HFF-Myc (cell line): Measurements from ENCODE around the gene CST8.

Source experiments
- DNase-seq: peaks from one replicate; pipeline ENCODE4 v3.0.0-alpha.2; 2011; ENCODE audit warnings: low read depth; ENCODE audit errors: extremely low read depth
- H3K4me3 ChIP-seq: replicated peaks from 2 replicates; pipeline ENCODE4 v1.5.1; 2011; ENCODE audit warnings: low read depth, mild to moderate bottlenecking, control low read depth, low read length
- TF ChIP-seq, protein P1 (sequence below): IDR thresholded peaks from 2 replicates; pipeline ENCODE4 v1.5.1; 2012; ENCODE audit warnings: mild to moderate bottlenecking, low read depth, low read length, control low read depth; ENCODE audit errors: missing control alignments

CST8 gene

GRCh38 chr20:23475395-23475794 is 15.5 kb upstream of the CST8 start:
- TF ChIP-seq, protein P1, sequence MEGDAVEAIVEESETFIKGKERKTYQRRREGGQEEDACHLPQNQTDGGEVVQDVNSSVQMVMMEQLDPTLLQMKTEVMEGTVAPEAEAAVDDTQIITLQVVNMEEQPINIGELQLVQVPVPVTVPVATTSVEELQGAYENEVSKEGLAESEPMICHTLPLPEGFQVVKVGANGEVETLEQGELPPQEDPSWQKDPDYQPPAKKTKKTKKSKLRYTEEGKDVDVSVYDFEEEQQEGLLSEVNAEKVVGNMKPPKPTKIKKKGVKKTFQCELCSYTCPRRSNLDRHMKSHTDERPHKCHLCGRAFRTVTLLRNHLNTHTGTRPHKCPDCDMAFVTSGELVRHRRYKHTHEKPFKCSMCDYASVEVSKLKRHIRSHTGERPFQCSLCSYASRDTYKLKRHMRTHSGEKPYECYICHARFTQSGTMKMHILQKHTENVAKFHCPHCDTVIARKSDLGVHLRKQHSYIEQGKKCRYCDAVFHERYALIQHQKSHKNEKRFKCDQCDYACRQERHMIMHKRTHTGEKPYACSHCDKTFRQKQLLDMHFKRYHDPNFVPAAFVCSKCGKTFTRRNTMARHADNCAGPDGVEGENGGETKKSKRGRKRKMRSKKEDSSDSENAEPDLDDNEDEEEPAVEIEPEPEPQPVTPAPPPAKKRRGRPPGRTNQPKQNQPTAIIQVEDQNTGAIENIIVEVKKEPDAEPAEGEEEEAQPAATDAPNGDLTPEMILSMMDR, result no peak
- DNase-seq, result no peak
- no peak overlapping the region for H3K4me3 ChIP-seq

- H3K4me3 ChIP-seq, result no peak overlapping the region
- DNase-seq, result no peak
- TF ChIP-seq, protein P1, result no peak
Observed at GRCh38 chr20:23476015-23476754, 14.7 kb upstream of the CST8 start.

- H3K4me3 ChIP-seq, result no peak overlapping the region
- TF ChIP-seq, protein P1, result no peak
- DNase-seq, result no peak
Observed at GRCh38 chr20:23477223-23477622, 13.7 kb upstream of the CST8 start.

- no peak overlapping the region for H3K4me3 ChIP-seq
- TF ChIP-seq, protein P1, result no peak
- no peak for DNase-seq
Observed at GRCh38 chr20:23479043-23479442, 11.9 kb upstream of the CST8 start.

DNA sequence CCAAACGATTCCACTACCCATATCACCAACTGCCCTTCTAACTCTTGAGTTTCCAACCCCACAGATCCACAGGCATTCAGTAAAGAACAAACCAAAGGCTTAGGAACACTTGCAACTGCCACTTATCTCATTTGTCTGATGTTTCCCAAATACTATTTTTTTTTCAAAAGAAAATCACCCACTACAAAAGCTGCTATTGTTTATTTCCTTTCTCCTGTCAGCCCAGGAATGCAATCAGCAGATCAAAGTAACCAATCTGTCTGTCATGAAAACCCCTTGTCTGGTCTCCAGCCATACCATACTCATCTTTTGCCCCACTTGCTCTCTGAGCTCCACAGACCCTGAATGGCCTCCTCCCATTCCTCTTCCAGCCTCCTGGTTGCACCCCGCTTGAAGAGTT is 8.8 kb upstream of the CST8 start:
- no peak for DNase-seq
- no peak overlapping the region for H3K4me3 ChIP-seq
- TF ChIP-seq, protein P1, result no peak

DNA sequence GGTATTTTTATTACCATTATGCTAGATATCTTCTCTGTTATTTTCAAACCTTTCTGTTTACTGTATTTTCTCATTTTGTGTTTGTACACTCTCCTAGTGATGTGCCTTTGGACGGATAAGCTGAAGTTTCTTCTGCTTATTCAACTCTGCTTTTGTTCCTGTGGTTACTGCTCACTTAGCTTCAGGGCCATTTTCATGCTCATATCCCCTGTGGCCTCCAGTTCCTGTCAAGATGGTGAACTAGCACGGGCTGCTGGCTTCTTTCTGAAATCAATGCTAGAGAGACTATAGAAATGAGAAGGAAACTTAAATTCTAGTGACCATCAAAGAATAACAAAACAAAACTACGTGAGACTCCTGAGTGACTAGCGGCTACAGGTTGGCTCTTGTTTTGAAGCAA is 6.8 kb upstream of the CST8 start:
- TF ChIP-seq, protein P1, result no peak
- no peak overlapping the region for H3K4me3 ChIP-seq
- DNase-seq, result no peak

DNA sequence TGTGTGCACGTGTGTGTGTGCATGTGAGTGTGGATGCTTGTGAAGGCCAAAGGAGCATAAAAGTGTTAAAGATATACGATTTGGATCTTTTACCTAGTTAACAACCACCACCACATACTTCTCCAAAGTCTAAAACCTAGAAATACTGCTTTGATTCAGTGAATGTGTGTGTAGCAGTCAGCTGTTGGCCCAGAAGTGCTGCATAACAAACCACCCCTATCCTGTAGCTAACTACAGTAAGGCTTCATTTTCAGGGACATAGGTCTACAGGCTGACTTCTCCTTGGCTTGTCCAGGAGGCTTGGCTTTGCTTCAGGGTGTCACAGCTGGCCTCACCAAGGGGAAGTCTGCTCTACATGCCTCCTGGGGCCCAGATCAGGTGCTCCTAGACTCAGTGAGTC is 2.4 kb upstream of the CST8 start:
- DNase-seq, result no peak
- H3K4me3 ChIP-seq, result no peak overlapping the region
- TF ChIP-seq, protein P1, result no peak
